HG02678 (cell line): ENCODE data around the gene WARS2.
"Not testable (repeated sequence)": the region's sequence is repeated elsewhere in the genome, so short reads cannot be mapped to it uniquely, and the experiment has no call there.

Experiments used
- ATAC-seq: cut with Tn5 transposase; IDR thresholded peaks from one replicate; pipeline ENCODE4 v1.9.1; 2021; ENCODE audit warnings: mild to moderate bottlenecking, moderate library complexity; ENCODE audit not compliant: unreplicated experiment

WARS2 gene

GRCh38 chr1:119140177-119141019, at the start of gene WARS2:
TSS of gene WARS2 (minus strand) at chr1:119140653. CDS start at chr1:119140644, 9 bp downstream.
- ATAC-seq: peak; percentile 95

- ATAC-seq: no peak
These were observed 48.5 kb upstream of the WARS2 start for GRCh38 chr1:119188926-119189325.

- ATAC-seq: no peak
These were observed 47.0 kb upstream of the WARS2 start for GRCh38 chr1:119187416-119187815.

DNA sequence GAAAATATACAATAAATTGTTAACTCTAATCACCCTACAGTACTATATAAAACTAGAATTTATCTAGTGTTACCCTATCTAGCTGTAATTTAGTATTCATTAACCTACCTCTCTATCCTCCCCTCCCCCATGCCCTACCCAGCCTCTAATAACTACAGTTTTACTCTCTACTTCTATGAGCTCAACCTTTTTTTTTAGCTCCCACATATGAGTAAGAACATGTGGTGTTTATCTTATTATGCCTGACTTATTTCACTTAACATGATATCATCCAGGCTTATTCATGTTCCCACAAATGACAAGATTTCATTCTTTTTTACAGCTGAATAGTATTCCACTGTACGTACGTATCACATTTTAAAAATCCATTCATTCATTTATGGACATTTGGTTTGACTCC, 46.0 kb upstream of the WARS2 start:
- ATAC-seq: no peak

GRCh38 chr1:119184972-119185371, 44.5 kb upstream of the WARS2 start:
- ATAC-seq: no peak

GRCh38 chr1:119181218-119181617, 40.8 kb upstream of the WARS2 start:
- no peak for ATAC-seq

- ATAC-seq: no peak
These were observed 38.6 kb upstream of the WARS2 start for GRCh38 chr1:119179051-119179450.

DNA sequence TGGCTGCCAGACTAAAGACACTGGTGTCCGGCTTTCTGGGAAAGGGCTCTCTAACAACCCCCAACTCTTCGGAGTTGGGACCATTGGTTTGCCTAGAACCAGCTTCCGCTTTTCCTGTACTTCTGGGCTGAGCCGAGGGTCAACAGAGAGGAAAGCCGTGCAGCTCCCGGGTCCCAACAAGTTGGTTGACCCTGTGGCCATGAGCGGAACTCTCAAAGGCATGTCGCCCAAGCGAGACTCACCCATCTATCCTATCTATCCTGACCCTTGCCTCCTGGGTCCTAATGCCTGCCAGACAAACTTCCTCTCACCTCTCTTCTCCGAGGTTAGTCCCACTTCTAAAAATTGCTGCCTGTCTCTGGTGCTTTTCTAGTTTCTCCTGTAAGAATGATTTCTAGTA, 32.5 kb upstream of the WARS2 start:
- ATAC-seq: not testable (repeated sequence)

DNA sequence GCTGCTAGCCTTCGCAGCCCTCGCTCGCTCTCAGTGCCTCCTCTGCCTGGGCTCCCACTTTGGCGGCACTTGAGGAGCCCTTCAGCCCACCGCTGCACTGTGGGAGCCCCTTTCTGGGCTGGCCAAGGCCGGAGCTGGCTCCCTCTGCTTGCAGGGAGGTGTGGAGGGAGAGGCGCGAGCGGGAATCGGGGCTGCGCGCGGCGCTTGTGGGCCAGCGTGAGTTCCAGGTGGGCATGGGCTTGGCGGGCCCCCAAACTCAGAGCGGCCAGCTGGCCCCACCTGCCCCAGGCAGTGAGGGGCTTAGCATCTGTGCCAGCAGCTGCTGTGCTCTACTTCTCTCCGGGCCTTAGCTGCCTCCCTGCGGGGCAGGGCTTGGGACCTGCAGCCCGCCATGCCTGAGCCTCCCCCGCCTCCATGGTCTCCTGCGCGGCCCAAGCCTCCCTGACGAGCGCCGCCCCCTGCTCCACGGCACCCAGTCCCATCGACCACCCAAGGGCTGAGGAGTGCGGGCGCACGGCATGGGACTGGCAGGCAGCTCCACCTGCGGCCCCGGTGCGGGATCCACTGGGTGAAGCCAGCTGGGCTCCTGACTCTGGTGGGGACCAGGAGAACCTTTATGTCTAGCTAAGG, 31.0 kb upstream of the WARS2 start:
- not testable (repeated sequence) for ATAC-seq

GRCh38 chr1:119163396-119163795, 22.9 kb upstream of the WARS2 start:
- no peak for ATAC-seq

GRCh38 chr1:119160866-119161265, 20.4 kb upstream of the WARS2 start:
- no peak for ATAC-seq

- no peak for ATAC-seq
These were observed 20.0 kb upstream of the WARS2 start for GRCh38 chr1:119160409-119160808.

DNA sequence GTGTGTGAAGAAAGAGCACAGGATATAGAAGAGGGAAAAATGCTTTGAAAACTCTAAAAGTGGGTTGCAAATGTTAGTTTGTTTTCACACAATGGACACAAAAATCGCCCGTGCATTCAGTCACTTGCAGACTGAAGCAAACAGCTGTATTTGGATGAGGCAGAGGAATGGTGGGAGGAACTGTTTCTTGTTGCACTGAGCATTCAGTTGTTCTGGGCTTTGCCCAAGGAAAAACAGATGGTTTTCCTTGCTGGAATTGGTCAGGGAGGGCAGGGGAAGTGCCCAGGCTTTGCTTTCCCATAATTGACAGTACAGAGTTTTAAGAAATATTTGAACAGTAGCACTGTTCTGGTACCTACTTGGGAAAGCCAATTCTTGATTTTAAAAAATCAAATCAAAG, 19.5 kb upstream of the WARS2 start:
- ATAC-seq: no peak

DNA sequence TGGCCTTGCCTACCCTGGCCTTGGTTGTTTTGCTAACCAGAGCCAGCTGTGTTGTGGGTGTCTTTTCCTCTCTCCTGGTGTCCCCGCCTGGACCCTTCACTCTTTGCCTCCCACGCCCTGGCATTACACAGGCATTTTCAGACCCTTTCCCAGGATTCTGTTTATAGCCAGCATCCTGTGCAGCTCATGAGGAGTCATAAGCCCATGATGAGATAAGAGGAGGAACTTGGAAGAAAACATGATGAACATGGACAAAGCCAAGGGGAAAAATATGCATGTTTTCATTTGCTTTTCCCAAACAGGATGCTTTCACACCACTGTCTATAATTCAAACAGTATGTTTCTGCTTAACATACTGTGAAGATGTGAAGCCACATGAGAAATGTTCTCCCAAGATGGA, 18.7 kb upstream of the WARS2 start:
- ATAC-seq: no peak

DNA sequence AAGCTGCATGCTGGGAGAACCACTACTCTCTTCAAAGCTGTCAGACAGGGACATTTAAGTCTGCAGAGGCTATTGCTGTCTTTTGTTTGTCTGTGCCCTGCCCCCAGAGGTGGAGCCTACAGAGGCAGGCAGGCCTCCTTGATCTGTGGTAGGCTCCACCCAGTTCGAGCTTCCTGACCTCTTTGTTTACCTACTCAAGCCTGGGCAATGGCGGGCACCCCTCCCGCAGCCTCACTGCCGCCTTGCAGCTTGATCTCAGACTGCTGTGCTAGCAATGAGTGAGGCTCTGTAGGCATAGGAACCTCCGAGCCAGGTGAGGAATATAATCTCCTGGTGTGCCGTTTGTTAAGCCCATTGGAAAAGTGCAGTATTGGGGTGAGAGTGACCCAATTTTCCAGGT, 16.3 kb upstream of the WARS2 start:
- not testable (repeated sequence) for ATAC-seq

- not testable (repeated sequence) for ATAC-seq
These were observed 14.6 kb upstream of the WARS2 start for GRCh38 chr1:119155069-119155468.

DNA sequence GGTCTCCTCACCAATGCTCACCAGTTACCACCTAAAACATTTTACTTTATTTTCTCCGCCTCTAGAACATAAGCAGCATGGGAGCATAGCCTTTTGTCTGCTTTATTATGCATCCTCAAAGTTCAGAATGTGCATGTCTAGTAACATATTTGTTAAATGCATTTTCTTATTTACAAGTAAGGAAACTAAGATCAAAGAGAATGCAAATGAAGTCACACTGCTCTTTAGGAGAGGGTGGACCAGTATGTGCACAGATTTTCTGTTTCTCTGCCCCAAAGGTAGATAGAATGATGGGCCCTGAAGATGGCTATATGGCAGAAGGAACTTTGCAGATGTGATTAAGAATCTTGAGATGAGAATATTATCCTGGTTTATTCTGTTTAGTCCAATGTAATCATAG, 9.7 kb upstream of the WARS2 start:
- ATAC-seq: no peak

GRCh38 chr1:119147661-119148090, 7.2 kb upstream of the WARS2 start:
- ATAC-seq: no peak

GRCh38 chr1:119146466-119146865, 6.0 kb upstream of the WARS2 start:
- ATAC-seq: no peak

GRCh38 chr1:119144813-119145212, 4.4 kb upstream of the WARS2 start:
- no peak for ATAC-seq

DNA sequence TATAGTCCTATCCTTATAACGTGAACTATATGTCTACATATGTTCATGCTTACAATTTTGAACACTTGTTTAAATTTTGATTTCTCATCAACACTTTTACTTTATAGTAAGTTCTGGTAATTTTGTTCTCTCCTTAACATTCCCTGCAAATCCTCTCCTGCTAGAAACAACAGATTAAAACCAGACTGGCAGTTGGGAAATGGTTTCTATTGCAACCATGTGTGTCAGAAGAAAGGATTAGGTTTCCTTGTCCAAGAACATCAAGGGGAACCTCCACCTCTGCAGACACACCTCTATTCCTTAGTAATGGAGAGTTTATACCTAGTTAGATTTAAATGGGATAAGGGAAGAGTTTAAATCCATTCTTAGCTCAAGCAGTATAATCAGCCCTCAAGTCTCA, 3.3 kb upstream of the WARS2 start:
- ATAC-seq: no peak

- no peak for ATAC-seq
These were observed 1.2 kb upstream of the WARS2 start for GRCh38 chr1:119141660-119142059.
